HepG2 (cell line): ENCODE results near the gene TM9SF2. TPM values are rescaled to one million over a fixed set of nuclear protein-coding genes. Genes with fewer than 3 reads are reported as not detected.

Source experiments
- ATAC-seq: fragments of 200-7000 bp; cut with Tn5 transposase; 3 replicates; pipeline ENCODE4 v1.9.1; 2020; ENCODE audit warnings: mild to moderate bottlenecking, moderate library complexity
- BruUV-seq: library from RNA; stranded (reverse); fragments of 400-500 nt; replicated peaks from 2 replicates; lab custom pipeline; 2021; lab: Mats Ljungman, UMichigan
- CTCF ChIA-PET: fragments of 300-600 bp; formaldehyde crosslinking; extraction: SDS; loops from one replicate; lab custom pipeline; 2021; ENCODE audit warnings: low total read pairs, inconsistent platforms, low intra/inter-chr PET ratio; lab: Yijun Ruan, JAX
- POLR2A ChIA-PET: fragments of 350-600 bp; sonication (Branson Sonifier 250); formaldehyde crosslinking; loops from one replicate; lab custom pipeline; 2020; ENCODE audit warnings: antibody characterized with exemption, inconsistent platforms; lab: Yijun Ruan, JAX
- DNase-seq: peaks from one replicate; pipeline ENCODE4 v3.0.0-alpha.2; 2015; ENCODE audit warnings: low spot score
- FAIRE-seq: peaks from 3 replicates; lab custom pipeline; 2011; peaks lifted over from hg19 to GRCh38; lab: Jason Lieb, UNC
- H2AFZ ChIP-seq: one replicate; pipeline ENCODE4 v1.6.1; 2011; ENCODE audit warnings: low read length, inconsistent platforms
- H3K27ac ChIP-seq: fragments of 300-600 bp; 3 replicates; pipeline ENCODE4 v1.8.0; 2011; ENCODE audit warnings: mixed run types, mild to moderate bottlenecking, mixed read lengths, low read length, inconsistent platforms; ENCODE audit not compliant: insufficient read depth; ENCODE audit errors: extremely low read length
- H3K27me3 ChIP-seq, 2 experiments: fragments of 200-600 bp in 1 of 2; 2 replicates in 1 of 2; 3 replicates in 1 of 2; pipeline versions ENCODE4 v1.6.0 to v1.8.0; 2011; ENCODE audit warnings: low read length in 2 of 2, mild to moderate bottlenecking in 2 of 2, moderate library complexity in 2 of 2, inconsistent platforms in 1 of 2; ENCODE audit not compliant: insufficient read depth in 2 of 2, control insufficient read depth in 1 of 2
- H3K36me3 ChIP-seq, 2 experiments: fragments of 200-600 bp in 1 of 2; replicated peaks in 1 of 2; 2 replicates in 1 of 2; 3 replicates in 1 of 2; pipeline versions ENCODE4 v1.5.1 to v1.8.0; 2011; ENCODE audit warnings: low read length in 2 of 2, inconsistent platforms in 1 of 2; ENCODE audit not compliant: insufficient read depth in 2 of 2, control insufficient read depth in 1 of 2
- H3K4me1 ChIP-seq: 2 replicates; pipeline ENCODE4 v1.5.1; 2012; ENCODE audit warnings: low read length, inconsistent platforms; ENCODE audit not compliant: insufficient read depth
- H3K4me2 ChIP-seq: 2 replicates; pipeline ENCODE4 v1.6.0; 2011; ENCODE audit warnings: low read depth, low read length, inconsistent platforms
- H3K4me3 ChIP-seq, 3 experiments: fragments of 200-600 bp in 1 of 3; sonication (generic), shearing (Covaris generic) in 1 of 3; replicated peaks in 1 of 3; 2 replicates each; pipeline ENCODE4 v1.5.1; 2011 to 2016; ENCODE audit warnings: low read length in 3 of 3, inconsistent platforms in 2 of 3, low read depth in 2 of 3, mild to moderate bottlenecking in 2 of 3, control low read depth in 1 of 3, mixed read lengths in 1 of 3; ENCODE audit not compliant: insufficient read depth in 1 of 3
- H3K79me2 ChIP-seq: one replicate; pipeline ENCODE4 v1.6.1; 2011; ENCODE audit warnings: low read length, inconsistent platforms; ENCODE audit not compliant: insufficient read depth
- H3K9ac ChIP-seq: 2 replicates; pipeline ENCODE4 v1.6.0; 2011; ENCODE audit warnings: mild to moderate bottlenecking, low read depth, low read length, inconsistent platforms; ENCODE audit not compliant: insufficient read depth
- H3K9me3 ChIP-seq: 2 replicates; pipeline ENCODE4 v1.5.1; 2012; ENCODE audit warnings: mild to moderate bottlenecking, low read length
- H4K20me1 ChIP-seq: 2 replicates; pipeline ENCODE4 v1.6.0; 2011; ENCODE audit warnings: inconsistent platforms, mild to moderate bottlenecking, low read length, moderate library complexity; ENCODE audit not compliant: insufficient read depth
- EP300 ChIP-seq, 3 experiments: sonication (generic) in 1 of 3; formaldehyde crosslinking in 1 of 3; IDR thresholded peaks; 2 replicates each; pipeline versions ENCODE4 v1.5.1 to v1.6.1; 2011 to 2020; ENCODE audit warnings: low read depth in 2 of 3, low read length in 2 of 3, borderline replicate concordance in 1 of 3, improper control_type of control experiment in 1 of 3, mild to moderate bottlenecking in 1 of 3, missing genetic modification reagents in 1 of 3, moderate library complexity in 1 of 3
- NR2F2 ChIP-seq: IDR thresholded peaks from 2 replicates; pipeline ENCODE4 v1.6.1; 2012; ENCODE audit warnings: low read depth, inconsistent platforms, borderline replicate concordance
- PCBP2 ChIP-seq: fragments of 200-400 bp; formaldehyde crosslinking; optimal IDR thresholded peaks from 2 replicates; pipeline ENCODE3; 2018; ENCODE audit warnings: low read length, low read depth; ENCODE audit not compliant: poor library complexity, severe bottlenecking
- RBAK ChIP-seq: sonication (generic); formaldehyde crosslinking; IDR thresholded peaks from 2 replicates; pipeline ENCODE4 v1.5.1; 2020; ENCODE audit warnings: mild to moderate bottlenecking, missing genetic modification reagents
- SAP130 ChIP-seq: IDR thresholded peaks from 2 replicates; pipeline ENCODE4 v1.6.1; 2016; ENCODE audit warnings: low read depth
- SMAD9 ChIP-seq: sonication (generic); formaldehyde crosslinking; IDR thresholded peaks from 2 replicates; pipeline ENCODE4 v1.5.1; 2020; ENCODE audit warnings: mild to moderate bottlenecking, missing genetic modification reagents
- WIZ ChIP-seq: sonication (generic); formaldehyde crosslinking; IDR thresholded peaks from 2 replicates; pipeline ENCODE4 v1.5.1; 2020; ENCODE audit warnings: mild to moderate bottlenecking, missing genetic modification reagents
- ZMAT3 ChIP-seq: sonication (generic); formaldehyde crosslinking; conservative IDR thresholded peaks from 2 replicates; pipeline ENCODE4 v1.7.0; 2021; ENCODE audit warnings: missing genetic modification reagents
- ZNF274 ChIP-seq: sonication (generic); formaldehyde crosslinking; IDR thresholded peaks from 2 replicates; pipeline ENCODE4 v1.5.1; 2020; ENCODE audit warnings: mild to moderate bottlenecking, missing genetic modification reagents
- ZNF292 ChIP-seq: sonication (generic); formaldehyde crosslinking; IDR thresholded peaks from 2 replicates; pipeline ENCODE4 v1.8.1; 2022; ENCODE audit warnings: mild to moderate bottlenecking, low read depth, missing genetic modification reagents, borderline replicate concordance
- ZNF33B ChIP-seq: sonication (generic); formaldehyde crosslinking; IDR thresholded peaks from 2 replicates; pipeline ENCODE4 v1.5.1; 2020; ENCODE audit warnings: mild to moderate bottlenecking, missing genetic modification reagents
- ZNF441 ChIP-seq: sonication (generic); formaldehyde crosslinking; IDR thresholded peaks from 2 replicates; pipeline ENCODE4 v1.7.0; 2021; ENCODE audit warnings: missing genetic modification reagents, borderline replicate concordance
- ZNF460 ChIP-seq: sonication (generic); formaldehyde crosslinking; IDR thresholded peaks from 2 replicates; pipeline ENCODE4 v1.5.1; 2020; ENCODE audit warnings: missing genetic modification reagents, mild to moderate bottlenecking, borderline replicate concordance
- ZNF501 ChIP-seq: sonication (generic); formaldehyde crosslinking; IDR thresholded peaks from 2 replicates; pipeline ENCODE4 v1.5.1; 2020; ENCODE audit warnings: mild to moderate bottlenecking, moderate library complexity, missing genetic modification reagents
- ZNF546 ChIP-seq: sonication (generic); formaldehyde crosslinking; conservative IDR thresholded peaks from 2 replicates; pipeline ENCODE4 v1.8.1; 2023; ENCODE audit warnings: mild to moderate bottlenecking, missing genetic modification reagents
- ZNF557 ChIP-seq: sonication (generic); formaldehyde crosslinking; IDR thresholded peaks from 2 replicates; pipeline ENCODE4 v1.4.0; 2020; ENCODE audit warnings: missing genetic modification reagents
- ZNF670 ChIP-seq: sonication (generic); formaldehyde crosslinking; IDR thresholded peaks from 2 replicates; pipeline ENCODE4 v1.8.0; 2022; ENCODE audit warnings: mild to moderate bottlenecking, missing genetic modification reagents, borderline replicate concordance
- ZSCAN25 ChIP-seq: sonication (generic); formaldehyde crosslinking; IDR thresholded peaks from 2 replicates; pipeline ENCODE4 v1.8.0; 2022; ENCODE audit warnings: mild to moderate bottlenecking, missing genetic modification reagents
- WGBS: methylation state at CpG from one replicate; pipeline ENCODE4 v1.1.6; 2017; ENCODE audit warnings: low lambda C conversion rate; 5-methylcytosine and 5-hydroxymethylcytosine counted together
- in situ Hi-C: cut with HindIII; loops from 2 replicates; pipeline ENCODE4 v1.10.0; 2017; ENCODE audit warnings: low pct_unique_long_range_greater_than_20kb; ENCODE audit not compliant: extremely low pct_ligation_motif_present
- intact Hi-C: fragments of 100-400 bp; cut with micrococcal nuclease; formaldehyde crosslinking; loops from one replicate; pipeline ENCODE4 v1.10.0; 2022; ENCODE audit not compliant: unreplicated experiment
- polyA plus RNA-seq, 8 experiments: library from polyadenylated mRNA; depleted of rRNA in 3 of 8; stranded (reverse) in 7 of 8; unstranded in 1 of 8; fragments of >200 nt; fragmentation: Illumina TruSeq in 4 of 8; extraction: Trizol in 4 of 8; gene quantifications; 2 replicates each; pipeline versions ENCODE4 v1.2.1 to v1.2.3, GENCODE V29; 2011 to 2016; ENCODE audit warnings: low read depth in 4 of 8, missing spikeins in 1 of 8, mixed read lengths in 1 of 8; ENCODE audit not compliant: insufficient read depth in 1 of 8
- total RNA-seq, 5 experiments: library from RNA; depleted of rRNA; stranded (reverse); fragments of >200 nt; fragmentation: Illumina TruSeq; extraction: Trizol; gene quantifications; 2 replicates each; pipeline ENCODE4 v1.2.3, GENCODE V29; 2016; ENCODE audit warnings: low read depth in 1 of 5
- TF ChIP-seq, protein P1 (sequence below): sonication (generic); formaldehyde crosslinking; IDR thresholded peaks from 2 replicates; pipeline ENCODE4 v1.8.1; 2023; ENCODE audit warnings: mild to moderate bottlenecking, missing genetic modification reagents
- TF ChIP-seq, protein P2 (sequence below): sonication (generic); formaldehyde crosslinking; IDR thresholded peaks from 2 replicates; pipeline ENCODE4 v1.5.0; 2020; ENCODE audit warnings: mild to moderate bottlenecking, missing genetic modification reagents
- TF ChIP-seq, protein P3 (sequence below): sonication (generic); formaldehyde crosslinking; IDR thresholded peaks from 2 replicates; pipeline ENCODE4 v1.5.0; 2020; ENCODE audit warnings: mild to moderate bottlenecking, missing genetic modification reagents, borderline replicate concordance

Gene TM9SF2
- total and polyA plus RNA-seq, 2 of the 13 experiments (the other 11 are each of a cell fraction or from before 2014, with no cell fraction given), result 94.1 to 123 TPM

DNA sequence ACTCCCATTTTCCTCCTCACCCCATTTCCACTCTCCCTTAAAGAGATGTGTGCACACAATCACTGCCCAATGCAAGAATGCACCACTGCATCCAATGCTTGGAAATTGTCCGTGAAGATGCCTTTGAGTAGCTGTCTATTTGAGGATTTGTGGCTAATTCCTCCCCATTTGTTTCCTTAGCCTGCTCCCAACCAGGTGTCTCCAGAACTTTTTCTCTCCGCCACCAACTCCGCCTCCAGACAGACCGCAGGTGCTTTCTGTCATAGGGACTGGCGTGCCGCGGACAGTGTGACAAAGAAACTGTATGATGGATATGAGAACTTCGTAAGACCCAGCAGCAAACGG is 461 bp upstream of the TM9SF2 start:
- Histone ChIP-seq H3K9ac (peak overlapping the region; percentile 75), H3K36me3 (no peaks in the 10 kb centered on the region), H3K4me1 (peaks cover 63% of the 10 kb centered on the region), H3K4me2 (peak overlapping the region; percentile 82), H3K27ac (peak overlapping the region; percentile 88), H3K27me3 (no peaks in the 10 kb centered on the region; a peak in 1 of 5 replicates), H4K20me1 (peaks cover 7% of the 10 kb centered on the region; the same call in 1 of the 2 replicates), H3K79me2 (peaks cover 47% of the 10 kb centered on the region), H2AFZ (peak overlapping the region; percentile 22), H3K4me3 (peak overlapping the region; percentile 68 to 89 (median 72)), H3K9me3 (no peaks in the 10 kb centered on the region)
- POLR2A ChIA-PET, result interaction anchor here (0.7 kb wide), 1 partner anchor 155 kb away, joined by 3 read pairs; no protein-coding TSS in a partner anchor
- WGBS, result 0% methylated on average over 9 of the region's 9 CpGs
- FAIRE-seq, result no peak
- CTCF ChIA-PET, result no interaction called here
- in situ Hi-C loops (loop anchor here (5.0 kb wide), 1 partner anchor 59 kb away; no protein-coding TSS in a partner anchor), intact Hi-C loops (no loop called here)
- BruUV-seq, result no TSS peak
- peak; percentile 2 for ATAC-seq
- DNase-seq, result no peak
- TF ChIP-seq ZNF274 (CRISPR knock-in tag) (no peak), ZNF441 (CRISPR knock-in tag) (peak; percentile 51; the same call in 1 of the 2 replicates), WIZ (peak; percentile 96; the same call in 1 of the 2 replicates), ZNF546 (CRISPR knock-in tag) (no peak), ZNF460 (CRISPR knock-in tag) (no peak), ZNF670 (CRISPR knock-in tag) (peak; percentile 1; the same call in 1 of the 2 replicates), ZSCAN25 (CRISPR knock-in tag) (no peak), PCBP2 (no peak), ZNF33B (CRISPR knock-in tag) (peak; percentile 99; the same call in 1 of the 2 replicates), ZNF557 (CRISPR knock-in tag) (0 out of 2 replicates have a peak, but pooled peaks have one; percentile 23), ZMAT3 (CRISPR knock-in tag) (0 out of 2 replicates have a peak, but pooled peaks have one; percentile 39), ZNF292 (CRISPR knock-in tag) (peak; percentile 72; the same call in 1 of the 2 replicates), SMAD9 (CRISPR knock-in tag) (no peak), NR2F2 (no peak), RBAK (CRISPR knock-in tag) (peak; percentile 82; the same call in 1 of the 2 replicates), EP300 (IDR thresholded peaks at IDR 0.05; ENCODE audit: low read depth in 2 of 2, low read length in 2 of 2) (no peak), EP300 (CRISPR knock-in tag; IDR thresholded peaks at IDR 0.05; ENCODE audit: borderline replicate concordance) (no peak), ZNF501 (CRISPR knock-in tag) (peak; percentile 97; the same call in 1 of the 2 replicates), SAP130 (CRISPR knock-in tag) (no peak)
- TF ChIP-seq, protein P1, sequence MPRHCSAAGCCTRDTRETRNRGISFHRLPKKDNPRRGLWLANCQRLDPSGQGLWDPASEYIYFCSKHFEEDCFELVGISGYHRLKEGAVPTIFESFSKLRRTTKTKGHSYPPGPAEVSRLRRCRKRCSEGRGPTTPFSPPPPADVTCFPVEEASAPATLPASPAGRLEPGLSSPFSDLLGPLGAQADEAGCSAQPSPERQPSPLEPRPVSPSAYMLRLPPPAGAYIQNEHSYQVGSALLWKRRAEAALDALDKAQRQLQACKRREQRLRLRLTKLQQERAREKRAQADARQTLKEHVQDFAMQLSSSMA (CRISPR knock-in tag), result no peak
- TF ChIP-seq, protein P2, sequence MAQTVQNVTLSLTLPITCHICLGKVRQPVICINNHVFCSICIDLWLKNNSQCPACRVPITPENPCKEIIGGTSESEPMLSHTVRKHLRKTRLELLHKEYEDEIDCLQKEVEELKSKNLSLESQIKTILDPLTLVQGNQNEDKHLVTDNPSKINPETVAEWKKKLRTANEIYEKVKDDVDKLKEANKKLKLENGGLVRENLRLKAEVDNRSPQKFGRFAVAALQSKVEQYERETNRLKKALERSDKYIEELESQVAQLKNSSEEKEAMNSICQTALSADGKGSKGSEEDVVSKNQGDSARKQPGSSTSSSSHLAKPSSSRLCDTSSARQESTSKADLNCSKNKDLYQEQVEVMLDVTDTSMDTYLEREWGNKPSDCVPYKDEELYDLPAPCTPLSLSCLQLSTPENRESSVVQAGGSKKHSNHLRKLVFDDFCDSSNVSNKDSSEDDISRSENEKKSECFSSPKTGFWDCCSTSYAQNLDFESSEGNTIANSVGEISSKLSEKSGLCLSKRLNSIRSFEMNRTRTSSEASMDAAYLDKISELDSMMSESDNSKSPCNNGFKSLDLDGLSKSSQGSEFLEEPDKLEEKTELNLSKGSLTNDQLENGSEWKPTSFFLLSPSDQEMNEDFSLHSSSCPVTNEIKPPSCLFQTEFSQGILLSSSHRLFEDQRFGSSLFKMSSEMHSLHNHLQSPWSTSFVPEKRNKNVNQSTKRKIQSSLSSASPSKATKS (CRISPR knock-in tag), result no peak
- TF ChIP-seq, protein P3, sequence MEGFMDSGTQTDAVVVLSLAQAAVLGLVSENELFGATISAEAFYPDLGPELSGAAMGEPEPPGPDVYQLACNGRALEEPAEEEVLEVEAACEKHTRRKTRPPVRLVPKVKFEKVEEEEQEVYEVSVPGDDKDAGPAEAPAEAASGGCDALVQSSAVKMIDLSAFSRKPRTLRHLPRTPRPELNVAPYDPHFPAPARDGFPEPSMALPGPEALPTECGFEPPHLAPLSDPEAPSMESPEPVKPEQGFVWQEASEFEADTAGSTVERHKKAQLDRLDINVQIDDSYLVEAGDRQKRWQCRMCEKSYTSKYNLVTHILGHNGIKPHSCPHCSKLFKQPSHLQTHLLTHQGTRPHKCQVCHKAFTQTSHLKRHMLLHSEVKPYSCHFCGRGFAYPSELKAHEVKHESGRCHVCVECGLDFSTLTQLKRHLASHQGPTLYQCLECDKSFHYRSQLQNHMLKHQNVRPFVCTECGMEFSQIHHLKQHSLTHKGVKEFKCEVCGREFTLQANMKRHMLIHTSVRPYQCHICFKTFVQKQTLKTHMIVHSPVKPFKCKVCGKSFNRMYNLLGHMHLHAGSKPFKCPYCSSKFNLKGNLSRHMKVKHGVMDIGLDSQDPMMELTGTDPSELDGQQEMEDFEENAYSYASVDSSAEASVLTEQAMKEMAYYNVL (CRISPR knock-in tag), result no peak
